T-helper 17 cell (primary cell): ENCODE results near the gene PDIA5. TPM values are rescaled to one million over a fixed set of nuclear protein-coding genes. Genes with fewer than 3 reads are reported as not detected.
"Not testable (repeated sequence)": the region's sequence is repeated elsewhere in the genome, so short reads cannot be mapped to it uniquely, and the experiment has no call there.

Experiments
- ATAC-seq: fragments of 150-1000 bp; cut with Tn5 transposase; 2 replicates; pipeline ENCODE4 v1.10.0; 2021; ENCODE audit warnings: mild to moderate bottlenecking, moderate library complexity
- DNase-seq, 3 donors: peaks; one replicate each; pipeline versions ENCODE4 v3.0.0 to v3.0.0-alpha.2; 2020 to 2021
- H3K9me3 ChIP-seq: one replicate; pipeline ENCODE4 v1.7.0; 2013; ENCODE audit warnings: low read length, mild to moderate bottlenecking; ENCODE audit not compliant: control insufficient read depth, poor library complexity, severe bottlenecking
- H3K27ac Mint-ChIP-seq: one replicate; pipeline ENCODE4 v1.8.0; 2022; ENCODE audit warnings: mild to moderate bottlenecking, moderate library complexity, mixed read lengths
- H3K27me3 Mint-ChIP-seq: one replicate; pipeline ENCODE4 v1.8.0; 2022; ENCODE audit warnings: mixed read lengths
- H3K36me3 Mint-ChIP-seq: one replicate; pipeline ENCODE4 v1.8.0; 2022; ENCODE audit warnings: low read depth, mixed read lengths
- H3K4me1 Mint-ChIP-seq: one replicate; pipeline ENCODE4 v1.8.0; 2022; ENCODE audit warnings: mild to moderate bottlenecking, mixed read lengths
- H3K4me3 Mint-ChIP-seq: one replicate; pipeline ENCODE4 v1.8.0; 2022; ENCODE audit warnings: mild to moderate bottlenecking, moderate library complexity, mixed read lengths
- total RNA-seq, 4 donors: library from RNA in 2 of 4; stranded (reverse) in 2 of 4; gene quantifications; one replicate each; pipeline ENCODE4 v1.2.3 and lab custom pipeline; 2022 to 2026

Gene PDIA5
- total RNA-seq, 2 donors from 2014 or later = 4.6 to 6.2 TPM

DNA sequence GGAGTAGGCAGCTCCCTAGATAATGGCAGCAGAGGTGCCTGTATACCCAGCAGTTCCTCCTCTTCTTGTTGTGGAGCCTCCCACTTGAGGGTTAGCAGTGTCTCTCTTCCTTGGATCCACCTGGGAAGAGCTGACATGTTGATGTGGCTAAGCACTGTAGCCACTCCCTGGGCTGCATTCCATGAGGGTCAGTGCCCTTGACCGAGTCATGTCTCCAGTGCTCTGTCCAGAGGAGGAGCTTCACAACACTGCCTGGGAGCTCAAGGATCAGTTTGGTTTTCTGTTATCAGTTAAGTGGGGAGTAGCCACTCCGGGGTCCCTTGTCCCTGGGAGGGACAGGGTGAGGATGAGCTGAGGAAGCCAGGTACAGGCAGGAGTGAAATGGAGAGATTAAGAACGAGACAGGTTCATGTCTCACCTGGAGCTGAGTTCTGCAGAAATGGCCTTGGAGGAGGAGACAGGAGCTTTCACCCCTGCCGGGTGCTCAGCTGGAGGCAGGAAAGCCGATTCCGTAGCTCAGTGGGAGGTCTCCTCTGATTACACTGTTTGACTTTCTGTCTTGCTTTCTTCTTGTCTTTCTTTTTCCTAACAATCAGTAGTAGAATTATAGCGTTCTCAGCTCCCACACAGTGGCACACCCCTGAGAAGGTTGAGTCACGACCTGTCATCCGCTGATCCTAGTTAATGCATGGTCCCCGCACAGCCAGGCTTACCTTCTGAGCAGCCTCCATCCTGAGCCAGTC, 77.0 kb downstream of the PDIA5 start:
- DNase-seq (no peak), ATAC-seq (no peak)
- Mint-ChIP-seq H3K36me3 (peaks cover 8% of the 10 kb centered on the region), H3K4me3 (no peak overlapping the region), H3K27ac (no peak overlapping the region), H3K27me3 (no peaks in the 10 kb centered on the region), H3K4me1 (peaks cover 3% of the 10 kb centered on the region)
- no peaks in the 10 kb centered on the region for H3K9me3 ChIP-seq

DNA sequence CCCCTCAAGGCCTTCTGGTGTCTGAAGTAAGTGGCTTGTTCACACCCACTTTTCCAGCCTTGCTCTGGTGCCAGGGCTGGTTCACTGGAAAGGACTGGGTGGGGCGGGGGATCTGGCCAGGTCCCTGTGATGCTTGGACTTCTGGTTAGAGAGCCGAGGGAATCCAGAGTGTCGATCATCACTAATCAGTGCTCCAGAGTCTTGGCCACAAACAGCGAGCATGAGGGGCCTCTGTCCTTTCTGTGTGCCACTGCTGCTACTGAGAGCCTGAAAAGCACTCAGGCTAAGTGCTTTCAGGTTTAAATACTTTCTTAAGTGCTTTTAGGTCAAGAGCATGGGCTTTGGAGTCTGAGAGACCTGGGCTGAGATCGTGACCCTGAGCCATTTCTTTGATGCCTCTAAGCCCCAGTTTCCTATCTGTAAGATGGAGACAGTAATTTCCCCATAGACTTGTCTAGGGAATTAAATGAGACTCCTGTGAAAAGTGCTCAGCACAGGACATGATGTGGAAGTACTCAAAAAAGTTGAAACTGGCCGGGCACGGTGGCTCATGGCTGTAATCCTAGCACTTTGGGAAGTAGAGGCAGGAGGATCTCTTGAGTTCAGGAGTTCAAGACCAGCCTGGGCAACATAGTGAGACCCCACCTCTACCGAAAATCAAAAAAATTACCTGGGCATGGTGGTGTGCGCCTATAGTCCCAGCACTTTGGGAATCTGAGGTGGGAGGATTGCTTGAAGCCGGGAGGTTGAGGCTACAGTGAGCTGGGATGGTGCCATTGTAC, 81.1 kb downstream of the PDIA5 start:
- Mint-ChIP-seq H3K36me3 (peaks cover 5% of the 10 kb centered on the region), H3K4me1 (peaks cover 2% of the 10 kb centered on the region), H3K27me3 (no peaks in the 10 kb centered on the region), H3K4me3 (no peak overlapping the region), H3K27ac (peak overlapping the region; percentile 34)
- H3K9me3 ChIP-seq = no peaks in the 10 kb centered on the region
- DNase-seq (no peak), ATAC-seq (no peak)

DNA sequence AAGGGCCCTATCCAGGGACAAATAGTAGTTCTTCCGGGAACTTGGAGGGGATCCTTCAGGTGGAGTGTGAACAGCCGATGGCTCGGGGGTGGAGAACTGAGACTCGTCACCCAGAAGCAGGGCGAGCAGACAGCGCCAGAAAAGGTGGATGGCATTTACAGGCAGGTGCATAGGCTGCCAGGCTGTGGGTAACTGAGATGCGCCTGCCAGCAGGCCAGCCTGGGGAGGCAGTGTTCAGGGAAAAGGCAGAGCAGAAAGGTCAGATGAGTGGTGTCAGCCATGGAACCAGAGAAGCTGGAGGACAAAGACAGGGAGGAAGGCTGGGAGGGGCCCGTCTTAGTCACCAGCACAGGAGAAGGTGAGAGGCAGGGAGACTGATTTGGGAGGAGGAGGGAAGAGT, 81.9 kb downstream of the PDIA5 start:
- H3K9me3 ChIP-seq = no peaks in the 10 kb centered on the region
- Mint-ChIP-seq H3K36me3 (peaks cover 5% of the 10 kb centered on the region), H3K4me3 (no peak overlapping the region), H3K27ac (peak overlapping the region; percentile 34), H3K4me1 (peaks cover 2% of the 10 kb centered on the region), H3K27me3 (no peaks in the 10 kb centered on the region)
- no peak for ATAC-seq
- no peak for DNase-seq

DNA sequence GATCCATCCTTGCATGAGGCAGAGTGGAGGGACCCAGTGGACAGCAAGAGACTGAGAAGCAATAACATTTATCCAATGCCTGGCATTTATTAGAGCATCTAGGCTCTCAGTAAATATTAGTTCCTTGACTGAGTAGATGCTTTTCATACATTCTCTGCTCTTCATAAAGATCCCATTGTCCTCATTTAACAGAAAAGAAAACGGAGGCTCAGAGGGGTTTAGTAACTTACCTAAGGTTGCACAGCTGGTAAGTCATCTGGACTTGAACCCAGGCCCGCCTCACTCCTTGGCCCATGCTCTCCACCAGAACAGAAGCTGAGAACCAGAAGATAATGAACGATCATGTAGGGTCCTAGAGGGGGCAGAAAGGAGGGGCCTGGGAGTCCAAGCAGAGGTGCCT, 82.7 kb downstream of the PDIA5 start:
- no peak for DNase-seq
- H3K36me3 Mint-ChIP-seq = peaks cover 5% of the 10 kb centered on the region

DNA sequence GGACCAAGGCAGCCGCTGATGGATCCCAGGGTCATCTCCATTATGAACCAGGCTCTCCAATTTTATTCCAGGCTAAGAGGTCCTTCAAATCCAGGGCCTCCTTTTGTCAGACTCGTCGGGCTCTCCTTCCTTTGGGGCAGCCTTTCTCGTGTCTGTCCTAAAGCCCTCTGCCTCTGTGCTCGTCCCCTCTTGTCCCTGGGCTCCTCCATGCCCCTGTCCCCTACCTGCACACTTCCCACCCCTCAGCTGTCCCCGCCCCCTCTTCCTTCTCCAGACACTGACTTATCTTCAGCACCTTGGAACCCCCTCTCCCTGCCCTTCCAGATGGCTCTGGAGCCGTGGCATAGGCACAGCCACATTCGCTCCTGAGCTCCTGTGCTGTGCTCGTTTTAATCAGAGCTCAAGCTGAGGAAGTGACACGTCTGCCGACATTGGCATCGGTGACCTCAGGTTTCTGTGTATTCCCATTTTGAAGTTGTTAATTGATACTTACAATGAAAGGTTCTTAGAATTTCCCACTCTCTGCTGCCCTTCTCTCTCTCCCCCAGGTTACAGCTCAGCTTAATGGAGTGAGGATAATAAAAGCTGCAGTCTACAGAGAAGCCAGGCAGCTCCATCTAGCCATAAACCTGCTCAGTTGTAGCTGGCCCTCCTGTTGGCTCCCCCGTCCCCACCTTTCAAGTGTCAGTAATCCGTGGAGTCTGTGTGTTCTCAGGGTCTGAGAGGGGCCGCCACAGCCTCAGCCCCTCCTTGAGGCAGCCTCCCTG, 83.8 kb downstream of the PDIA5 start:
- Mint-ChIP-seq H3K36me3 (peaks cover 7% of the 10 kb centered on the region), H3K4me3 (no peak overlapping the region), H3K27ac (peak overlapping the region; percentile 66), H3K4me1 (peaks cover 2% of the 10 kb centered on the region), H3K27me3 (no peaks in the 10 kb centered on the region)
- ATAC-seq = no peak
- H3K9me3 ChIP-seq = no peaks in the 10 kb centered on the region
- DNase-seq = no peak

More for the DNA sequence above, 82.7 kb downstream of the PDIA5 start:
- no peak overlapping the region for H3K4me3 Mint-ChIP-seq
- H3K27me3 Mint-ChIP-seq = no peaks in the 10 kb centered on the region
- H3K4me1 Mint-ChIP-seq = peaks cover 2% of the 10 kb centered on the region
- H3K27ac Mint-ChIP-seq = no peak overlapping the region
- no peak for ATAC-seq
- no peaks in the 10 kb centered on the region for H3K9me3 ChIP-seq

DNA sequence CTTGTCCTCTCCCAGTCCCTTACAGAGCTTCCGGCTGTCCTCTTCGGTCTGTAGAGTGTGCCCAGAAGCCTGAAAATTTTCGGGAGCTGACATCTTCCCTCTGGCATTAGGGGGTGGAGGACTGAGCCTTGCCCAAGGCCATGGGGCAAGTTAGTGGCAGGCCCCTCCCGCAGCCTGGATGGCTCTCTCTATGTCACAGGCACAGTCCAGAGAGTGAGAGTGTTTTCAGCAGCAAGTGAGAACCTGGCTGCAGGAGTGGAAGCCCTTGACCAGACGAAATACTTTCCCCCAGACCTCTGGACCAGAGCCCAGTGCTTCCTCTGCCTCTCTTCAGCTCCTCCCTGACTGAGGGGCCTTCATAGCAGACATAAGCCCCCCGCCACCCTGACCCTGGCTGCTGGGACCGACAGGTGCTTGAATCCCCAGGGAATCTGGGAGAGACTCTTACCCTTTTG, 84.5 kb downstream of the PDIA5 start:
- no peaks in the 10 kb centered on the region for H3K9me3 ChIP-seq
- peaks cover 7% of the 10 kb centered on the region for H3K36me3 Mint-ChIP-seq
- H3K27ac Mint-ChIP-seq = peak overlapping the region; percentile 66
- H3K4me1 Mint-ChIP-seq = peaks cover 2% of the 10 kb centered on the region
- H3K27me3 Mint-ChIP-seq = no peaks in the 10 kb centered on the region
- H3K4me3 Mint-ChIP-seq = no peak overlapping the region
- ATAC-seq = no peak
- no peak for DNase-seq

DNA sequence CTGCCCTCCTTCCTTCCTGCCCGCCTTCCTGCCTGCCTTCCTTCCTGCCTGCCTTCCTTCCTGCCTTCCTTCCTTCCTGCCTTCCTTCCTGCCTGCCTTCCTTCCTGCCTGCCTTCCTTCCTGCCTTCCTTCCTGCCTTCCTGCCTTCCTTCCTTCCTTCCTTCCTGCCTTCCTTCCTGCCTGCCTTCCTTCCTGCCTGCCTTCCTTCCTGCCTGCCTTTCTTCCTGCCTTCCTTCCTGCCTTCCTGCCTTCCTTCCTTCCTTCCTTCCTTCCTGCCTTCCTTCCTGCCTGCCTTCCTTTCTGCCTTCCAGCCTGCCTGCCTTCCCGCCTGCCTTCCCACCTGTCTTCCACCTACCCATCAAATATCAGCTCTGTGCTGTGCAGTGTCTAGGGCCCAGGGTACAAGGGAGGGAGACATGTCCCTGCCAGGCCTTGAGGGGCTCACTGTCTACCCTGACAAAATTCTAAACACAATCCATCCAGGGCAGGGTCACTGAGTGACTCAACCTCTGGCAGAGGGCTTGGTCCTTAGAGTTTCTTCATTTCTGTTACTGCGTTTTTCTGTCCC, 85.1 kb downstream of the PDIA5 start:
- not testable (repeated sequence) for H3K27me3 Mint-ChIP-seq, DNase-seq, ATAC-seq, H3K36me3 Mint-ChIP-seq, H3K9me3 ChIP-seq, H3K4me1 Mint-ChIP-seq
- Mint-ChIP-seq H3K27ac (peak overlapping the region; percentile 66), H3K4me3 (peak overlapping the region; percentile 0)

DNA sequence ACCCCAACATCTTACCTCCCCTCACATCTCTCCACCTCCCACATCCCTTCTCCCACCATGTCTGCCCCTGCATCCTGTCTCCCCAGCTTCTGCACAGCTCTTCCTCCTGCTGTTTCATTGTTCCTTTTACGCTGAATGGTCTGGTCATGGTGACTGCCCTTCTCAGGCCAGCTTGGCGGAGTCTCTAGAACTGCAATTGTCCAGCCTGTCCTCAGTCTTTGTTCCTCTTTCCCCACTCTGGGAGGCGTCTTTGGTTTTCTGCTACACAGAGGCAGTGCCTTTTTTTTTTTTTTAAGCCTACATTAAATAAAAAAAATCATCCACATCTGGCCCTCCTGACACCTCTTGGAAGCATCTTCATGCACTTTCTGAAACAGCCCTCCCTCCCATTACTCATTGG, 85.9 kb downstream of the PDIA5 start:
- no peak for ATAC-seq
- H3K27ac Mint-ChIP-seq = peak overlapping the region; percentile 66
- no peaks in the 10 kb centered on the region for H3K9me3 ChIP-seq
- H3K36me3 Mint-ChIP-seq = peaks cover 7% of the 10 kb centered on the region
- no peak overlapping the region for H3K4me3 Mint-ChIP-seq
- no peak for DNase-seq
- no peaks in the 10 kb centered on the region for H3K27me3 Mint-ChIP-seq
- H3K4me1 Mint-ChIP-seq = peaks cover 2% of the 10 kb centered on the region

DNA sequence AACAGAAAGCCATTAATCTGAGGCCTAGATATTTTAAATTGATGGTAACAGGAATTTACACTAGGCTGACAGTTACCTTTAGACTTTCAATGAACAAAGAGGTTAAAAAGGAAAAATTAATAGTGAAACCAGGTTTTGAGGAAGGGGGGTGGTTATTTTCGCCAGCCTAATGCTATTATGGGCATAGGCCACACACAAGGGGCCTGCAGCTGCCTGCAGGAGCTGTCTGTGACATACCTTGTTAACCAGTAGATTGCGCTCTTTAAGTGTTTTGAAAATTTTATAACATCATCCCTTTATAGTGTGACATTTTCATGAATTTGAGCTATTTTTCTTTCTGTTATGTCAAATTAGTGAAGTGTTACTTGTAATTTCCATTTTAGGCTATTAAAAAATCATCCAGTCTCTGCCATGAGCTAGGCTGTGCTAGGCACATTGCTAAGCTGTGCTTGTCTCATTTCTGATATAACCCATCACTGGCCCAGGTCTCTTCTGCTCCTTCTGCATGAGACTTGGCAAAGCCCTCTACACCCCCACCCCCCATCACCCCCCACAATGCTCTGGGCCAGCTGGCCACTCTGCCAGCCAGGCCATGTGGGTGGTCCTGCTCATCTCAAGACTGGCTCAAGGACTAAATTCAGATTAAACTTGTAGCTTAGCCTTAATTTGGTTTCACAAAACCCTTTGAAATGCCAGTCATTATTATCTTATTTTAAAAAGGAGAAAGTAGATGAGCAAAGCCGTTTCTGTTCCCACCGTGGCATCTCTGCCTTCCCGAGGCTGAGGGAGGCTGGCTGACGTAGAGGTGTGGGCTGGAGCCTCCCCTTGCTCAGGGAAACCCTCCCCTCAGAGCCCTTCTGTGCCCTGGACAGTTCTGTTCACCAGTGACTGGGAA, 86.5 kb downstream of the PDIA5 start:
- H3K4me3 Mint-ChIP-seq = no peak overlapping the region
- H3K36me3 Mint-ChIP-seq = peaks cover 10% of the 10 kb centered on the region
- no peaks in the 10 kb centered on the region for H3K9me3 ChIP-seq
- ATAC-seq (no peak), DNase-seq (no peak)
- H3K4me1 Mint-ChIP-seq = peaks cover 5% of the 10 kb centered on the region
- peak overlapping the region; percentile 66 for H3K27ac Mint-ChIP-seq
- no peaks in the 10 kb centered on the region for H3K27me3 Mint-ChIP-seq

DNA sequence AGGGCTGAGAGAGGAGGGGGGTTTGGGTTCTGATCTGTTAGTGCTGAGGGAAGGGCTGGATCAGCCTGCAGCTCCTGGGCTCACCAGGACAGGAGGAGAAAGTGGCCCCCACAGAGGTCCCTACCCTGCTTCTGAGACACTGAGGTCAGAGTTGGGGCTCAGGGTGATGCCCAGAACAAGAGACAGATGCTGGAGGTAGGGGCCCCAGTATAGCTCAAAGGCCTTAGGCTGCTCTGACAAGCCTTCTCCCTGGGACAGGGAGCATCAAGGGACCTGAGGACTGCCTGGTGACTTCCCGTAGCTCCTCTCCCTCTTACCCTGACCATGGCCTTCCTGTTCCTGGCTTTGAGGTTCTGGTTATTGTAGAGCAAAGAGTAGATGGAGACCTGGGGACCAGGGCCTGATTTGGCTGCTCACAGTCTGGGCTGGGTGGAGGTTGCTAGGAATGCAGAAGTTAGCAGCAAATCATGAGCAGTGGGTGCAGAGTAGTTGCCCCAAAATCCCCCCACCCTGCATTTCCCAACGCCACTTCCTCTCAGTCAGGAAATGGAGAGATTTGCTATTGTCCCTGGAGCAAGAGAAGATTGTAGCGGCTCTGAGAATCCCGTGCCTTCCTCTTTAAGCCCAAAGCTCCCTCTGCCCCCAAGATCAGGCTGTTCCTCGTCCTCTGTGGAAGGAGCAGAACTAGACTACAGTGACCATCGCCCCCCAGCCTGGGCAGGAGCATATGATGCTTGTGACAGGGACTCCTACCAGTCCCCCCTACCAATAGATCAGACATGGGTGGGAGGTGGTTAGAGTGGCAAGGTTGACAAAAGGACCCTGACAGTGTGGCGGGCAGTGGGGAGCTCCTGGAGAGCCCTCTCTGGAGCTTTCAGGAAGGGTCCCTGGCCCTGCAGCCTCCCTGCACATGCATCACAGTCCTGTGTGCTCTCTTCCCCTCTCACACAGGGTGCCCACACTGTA, 87.5 kb downstream of the PDIA5 start:
- Mint-ChIP-seq H3K4me3 (no peak overlapping the region), H3K36me3 (peaks cover 8% of the 10 kb centered on the region), H3K4me1 (peaks cover 5% of the 10 kb centered on the region), H3K27me3 (no peaks in the 10 kb centered on the region), H3K27ac (no peak overlapping the region)
- DNase-seq (no peak), ATAC-seq (no peak)
- H3K9me3 ChIP-seq = no peaks in the 10 kb centered on the region

DNA sequence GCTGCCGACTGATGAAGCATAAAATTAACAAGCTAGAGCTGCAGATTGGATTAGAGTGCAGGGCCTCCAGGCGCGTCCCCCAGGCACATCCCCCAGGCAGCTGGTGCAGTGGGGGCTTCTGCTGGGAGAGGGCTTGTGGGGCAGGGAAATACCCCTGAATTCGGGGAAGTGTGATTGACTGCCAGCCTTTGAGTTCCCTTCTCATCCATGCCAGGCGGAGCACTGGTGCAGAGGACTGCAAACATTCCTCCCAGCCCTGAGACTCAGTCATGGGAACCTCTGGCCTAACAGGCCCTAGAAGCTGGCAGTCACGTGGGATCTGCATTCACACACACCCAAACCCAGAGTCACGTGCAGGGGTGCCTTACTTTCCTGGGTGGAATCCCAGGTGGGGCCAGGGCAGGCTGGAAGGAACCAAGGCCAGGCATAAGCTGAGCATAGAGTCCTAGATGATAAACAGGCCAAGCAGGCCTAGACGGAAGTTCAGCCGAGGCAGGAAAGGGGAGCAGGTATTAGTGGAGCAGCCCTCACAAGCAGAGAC, 88.7 kb downstream of the PDIA5 start:
- Mint-ChIP-seq H3K4me1 (peaks cover 5% of the 10 kb centered on the region), H3K27me3 (no peaks in the 10 kb centered on the region), H3K27ac (no peak overlapping the region), H3K36me3 (peaks cover 10% of the 10 kb centered on the region), H3K4me3 (no peak overlapping the region)
- no peaks in the 10 kb centered on the region for H3K9me3 ChIP-seq
- DNase-seq (no peak), ATAC-seq (no peak)
